Karpas-422 (cell line): ENCODE results near the gene PTPN21. TPM values are rescaled to one million over a fixed set of nuclear protein-coding genes. Genes with fewer than 3 reads are reported as not detected.

Experiments
- DNase-seq: peaks from one replicate; pipeline ENCODE4 v3.0.0-alpha.2; 2015
- H2AFZ ChIP-seq: fragments of 200-600 bp; sonication (generic); 2 replicates; pipeline ENCODE4 v1.6.1; 2014; ENCODE audit warnings: antibody characterized with exemption, low read length, mixed read lengths
- H3K27ac ChIP-seq: fragments of 200-600 bp; sonication (generic); 2 replicates; pipeline ENCODE4 v1.5.1; 2014; ENCODE audit warnings: mild to moderate bottlenecking, low read length, moderate library complexity
- H3K27me3 ChIP-seq: fragments of 200-600 bp; sonication (generic); 2 replicates; pipeline ENCODE4 v1.6.1; 2014; ENCODE audit warnings: low read length, mixed read lengths
- H3K36me3 ChIP-seq: fragments of 200-600 bp; sonication (generic); 2 replicates; pipeline ENCODE4 v1.6.1; 2014; ENCODE audit warnings: low read length, mixed read lengths; ENCODE audit not compliant: insufficient read depth
- H3K4me1 ChIP-seq: fragments of 200-600 bp; sonication (generic); 2 replicates; pipeline ENCODE4 v1.6.1; 2014; ENCODE audit warnings: mild to moderate bottlenecking, low read length, mixed read lengths
- H3K4me2 ChIP-seq: fragments of 200-600 bp; sonication (generic); 2 replicates; pipeline ENCODE4 v1.6.1; 2014; ENCODE audit warnings: low read length, low read depth, mild to moderate bottlenecking; ENCODE audit not compliant: poor library complexity, severe bottlenecking
- H3K4me3 ChIP-seq: fragments of 200-600 bp; sonication (generic); 2 replicates; pipeline ENCODE4 v1.5.1; 2014; ENCODE audit warnings: mild to moderate bottlenecking, antibody characterized with exemption, low read length, mixed read lengths
- H3K79me2 ChIP-seq: fragments of 200-600 bp; sonication (generic); 2 replicates; pipeline ENCODE4 v1.6.1; 2014; ENCODE audit warnings: mild to moderate bottlenecking, low read length, mixed read lengths
- H3K9ac ChIP-seq: fragments of 200-600 bp; sonication (generic); 2 replicates; pipeline ENCODE4 v1.6.0; 2014; ENCODE audit warnings: low read length
- H3K9me2 ChIP-seq: fragments of 200-600 bp; sonication (generic), shearing (Covaris generic); replicated peaks from 2 replicates; pipeline ENCODE4 v1.6.0; 2014; ENCODE audit warnings: mild to moderate bottlenecking, low read length, moderate library complexity; ENCODE audit not compliant: insufficient read depth
- H3K9me3 ChIP-seq: fragments of 300-700, 200-600 bp; sonication (generic); 2 replicates; pipeline ENCODE4 v1.6.1; 2014; ENCODE audit warnings: low read length, mixed read lengths
- H4K20me1 ChIP-seq: fragments of 200-600 bp; sonication (generic); 2 replicates; pipeline ENCODE4 v1.6.1; 2014; ENCODE audit warnings: mild to moderate bottlenecking, antibody characterized with exemption, low read length, low read depth; ENCODE audit not compliant: insufficient read depth
- total RNA-seq: library from RNA; depleted of rRNA; stranded (reverse); fragments of >200 nt; shearing (Covaris generic); gene quantifications from 2 replicates; pipeline ENCODE4 v1.2.3, GENCODE V29; 2014; ENCODE audit warnings: low replicate concordance

PTPN21 gene
- total RNA-seq, 1 experiment from 2014 or later: not detected

- Histone ChIP-seq H3K4me2 (no peak overlapping the region), H3K27ac (no peak overlapping the region), H2AFZ (no peak overlapping the region), H3K4me1 (no peaks in the 10 kb centered on the region), H3K79me2 (no peaks in the 10 kb centered on the region), H3K9me2 (no peaks in the 10 kb centered on the region), H4K20me1 (no peaks in the 10 kb centered on the region), H3K4me3 (no peak overlapping the region), H3K9me3 (no peaks in the 10 kb centered on the region), H3K9ac (no peak overlapping the region), H3K36me3 (no peaks in the 10 kb centered on the region), H3K27me3 (no peaks in the 10 kb centered on the region)
- peak; percentile 80 for DNase-seq
These were observed 91.5 kb downstream of the PTPN21 start for GRCh38 chr14:88463318-88463717.

GRCh38 chr14:88454886-88455285, 99.9 kb downstream of the PTPN21 start:
- H3K27me3 ChIP-seq: no peaks in the 10 kb centered on the region
- H3K4me1 ChIP-seq: no peaks in the 10 kb centered on the region
- no peak overlapping the region for H3K4me2 ChIP-seq
- no peak overlapping the region for H3K9ac ChIP-seq
- no peak for DNase-seq
- H3K27ac ChIP-seq: no peak overlapping the region
- H4K20me1 ChIP-seq: no peaks in the 10 kb centered on the region
- H3K9me2 ChIP-seq: no peaks in the 10 kb centered on the region
- H3K36me3 ChIP-seq: no peaks in the 10 kb centered on the region
- H3K79me2 ChIP-seq: no peaks in the 10 kb centered on the region
- H2AFZ ChIP-seq: no peak overlapping the region
- no peak overlapping the region for H3K4me3 ChIP-seq
- H3K9me3 ChIP-seq: no peaks in the 10 kb centered on the region

- no peaks in the 10 kb centered on the region for H3K9me3 ChIP-seq
- H3K27me3 ChIP-seq: no peaks in the 10 kb centered on the region
- no peaks in the 10 kb centered on the region for H3K9me2 ChIP-seq
- no peaks in the 10 kb centered on the region for H3K36me3 ChIP-seq
- DNase-seq: no peak
- no peak overlapping the region for H3K27ac ChIP-seq
- no peaks in the 10 kb centered on the region for H3K4me1 ChIP-seq
- no peak overlapping the region for H3K9ac ChIP-seq
- no peak overlapping the region for H3K4me3 ChIP-seq
- no peaks in the 10 kb centered on the region for H3K79me2 ChIP-seq
- H3K4me2 ChIP-seq: no peak overlapping the region
- no peak overlapping the region for H2AFZ ChIP-seq
- H4K20me1 ChIP-seq: no peaks in the 10 kb centered on the region
These were observed 102.6 kb downstream of the PTPN21 start for GRCh38 chr14:88452231-88452630.

- no peaks in the 10 kb centered on the region for H4K20me1 ChIP-seq
- no peaks in the 10 kb centered on the region for H3K4me1 ChIP-seq
- H3K27me3 ChIP-seq: no peaks in the 10 kb centered on the region
- H3K27ac ChIP-seq: no peak overlapping the region
- H3K79me2 ChIP-seq: no peaks in the 10 kb centered on the region
- no peaks in the 10 kb centered on the region for H3K36me3 ChIP-seq
- no peaks in the 10 kb centered on the region for H3K9me3 ChIP-seq
- DNase-seq: no peak
- H3K9ac ChIP-seq: no peak overlapping the region
- H3K9me2 ChIP-seq: no peaks in the 10 kb centered on the region
- no peak overlapping the region for H3K4me2 ChIP-seq
- no peak overlapping the region for H3K4me3 ChIP-seq
- H2AFZ ChIP-seq: no peak overlapping the region
These were observed 115.7 kb downstream of the PTPN21 start for GRCh38 chr14:88439088-88439487.

GRCh38 chr14:88437658-88438057, 117.1 kb downstream of the PTPN21 start:
- H3K4me3 ChIP-seq: no peak overlapping the region
- H3K27ac ChIP-seq: no peak overlapping the region
- no peak for DNase-seq

GRCh38 chr14:88430976-88431375, 123.8 kb downstream of the PTPN21 start:
- no peak overlapping the region for H3K4me2 ChIP-seq
- no peaks in the 10 kb centered on the region for H3K36me3 ChIP-seq
- H2AFZ ChIP-seq: no peak overlapping the region
- no peak overlapping the region for H3K9ac ChIP-seq
- H3K9me2 ChIP-seq: no peaks in the 10 kb centered on the region
- H3K79me2 ChIP-seq: no peaks in the 10 kb centered on the region
- H3K4me1 ChIP-seq: no peaks in the 10 kb centered on the region
- no peak overlapping the region for H3K4me3 ChIP-seq
- no peaks in the 10 kb centered on the region for H3K9me3 ChIP-seq
- peak; percentile 54 for DNase-seq
- no peaks in the 10 kb centered on the region for H3K27me3 ChIP-seq
- H4K20me1 ChIP-seq: no peaks in the 10 kb centered on the region
- H3K27ac ChIP-seq: no peak overlapping the region

More at GRCh38 chr14:88437658-88438057, 117.1 kb downstream of the PTPN21 start:
- no peaks in the 10 kb centered on the region for H3K9me3 ChIP-seq
- no peaks in the 10 kb centered on the region for H3K9me2 ChIP-seq
- no peak overlapping the region for H3K9ac ChIP-seq
- no peaks in the 10 kb centered on the region for H3K79me2 ChIP-seq
- no peaks in the 10 kb centered on the region for H3K27me3 ChIP-seq
- no peak overlapping the region for H3K4me2 ChIP-seq
- H3K4me1 ChIP-seq: no peaks in the 10 kb centered on the region
- no peak overlapping the region for H2AFZ ChIP-seq
- no peaks in the 10 kb centered on the region for H4K20me1 ChIP-seq
- no peaks in the 10 kb centered on the region for H3K36me3 ChIP-seq

- Histone ChIP-seq H3K27me3 (no peaks in the 10 kb centered on the region), H3K9me2 (no peaks in the 10 kb centered on the region), H3K4me1 (no peaks in the 10 kb centered on the region), H3K9me3 (no peaks in the 10 kb centered on the region), H4K20me1 (no peaks in the 10 kb centered on the region), H3K36me3 (no peaks in the 10 kb centered on the region), H3K4me3 (no peak overlapping the region), H2AFZ (no peak overlapping the region), H3K4me2 (no peak overlapping the region), H3K79me2 (no peaks in the 10 kb centered on the region), H3K27ac (no peak overlapping the region), H3K9ac (no peak overlapping the region)
- DNase-seq: no peak
These were observed 128.5 kb downstream of the PTPN21 start for GRCh38 chr14:88426271-88426670.

- H3K9me3 ChIP-seq: no peaks in the 10 kb centered on the region
- no peak for DNase-seq
- no peak overlapping the region for H3K9ac ChIP-seq
- no peaks in the 10 kb centered on the region for H3K79me2 ChIP-seq
- no peaks in the 10 kb centered on the region for H3K4me1 ChIP-seq
- no peak overlapping the region for H3K4me2 ChIP-seq
- no peaks in the 10 kb centered on the region for H4K20me1 ChIP-seq
- H3K9me2 ChIP-seq: no peaks in the 10 kb centered on the region
- H3K4me3 ChIP-seq: no peak overlapping the region
- H2AFZ ChIP-seq: no peak overlapping the region
- H3K36me3 ChIP-seq: no peaks in the 10 kb centered on the region
- no peaks in the 10 kb centered on the region for H3K27me3 ChIP-seq
- no peak overlapping the region for H3K27ac ChIP-seq
These were observed 130.2 kb downstream of the PTPN21 start for GRCh38 chr14:88424573-88424972.
